Sigmoid colon (tissue), 4 donors: ENCODE measurements around the gene U2AF2.

Experiments used
- EP300 ChIP-seq, 4 donors: sonication (generic); formaldehyde crosslinking; IDR thresholded peaks; one replicate each; pipeline ENCODE4 v1.6.1; 2017; ENCODE audit warnings: antibody characterized with exemption in 4 of 4
- POLR2A ChIP-seq, 2 donors: fragments of 450-650 bp; IDR thresholded peaks; one replicate each; pipeline ENCODE4 v1.6.1; 2016; ENCODE audit warnings: antibody characterized with exemption in 2 of 2, mild to moderate bottlenecking in 2 of 2, moderate library complexity in 2 of 2

GRCh38 chr19:55649268-55650125 is 5.3 kb upstream of the U2AF2 start:
- TF ChIP-seq EP300 (IDR thresholded peaks at IDR 0.05) (no peak), POLR2A (IDR thresholded peaks at IDR 0.05) (no peak)
